BJ (cell line): Measurements from ENCODE around the gene DIPK1C. TPM values are rescaled to one million over a fixed set of nuclear protein-coding genes. Genes with fewer than 3 reads are reported as not detected.
"Not testable (repeated sequence)": the region's sequence is repeated elsewhere in the genome, so short reads cannot be mapped to it uniquely, and the experiment has no call there.

Experiments used
- CTCF ChIA-PET: fragments of 350-600 bp; formaldehyde crosslinking; extraction: SDS; loops from one replicate; lab custom pipeline; 2021; ENCODE audit warnings: antibody characterized with exemption, inconsistent platforms; lab: Yijun Ruan, JAX
- POLR2A ChIA-PET: fragments of 300-600 bp; sonication (Branson Sonifier 250); formaldehyde crosslinking; extraction: SDS; loops from one replicate; lab custom pipeline; 2021; ENCODE audit warnings: antibody characterized with exemption; lab: Charles Lee
- DNase-seq: peaks from one replicate; pipeline ENCODE4 v3.0.0-alpha.2; 2011; ENCODE audit warnings: low read depth
- H3K27me3 ChIP-seq: 2 replicates; pipeline ENCODE4 v1.6.0; 2011; ENCODE audit warnings: low read length; ENCODE audit not compliant: control insufficient read depth, insufficient read depth
- H3K36me3 ChIP-seq: 2 replicates; pipeline ENCODE4 v1.5.1; 2011; ENCODE audit warnings: low read length; ENCODE audit not compliant: control insufficient read depth, insufficient read depth
- H3K4me3 ChIP-seq: 2 replicates; pipeline ENCODE4 v1.5.1; 2011; ENCODE audit warnings: low read depth, mild to moderate bottlenecking, control low read depth, low read length
- polyA minus RNA-seq: library from RNA; depleted of rRNA, polyadenylated mRNA; stranded (reverse); fragments of >200 nt; gene quantifications from 2 replicates; pipeline ENCODE4 v1.2.3, GENCODE V29; 2011; rRNA and poly(A)+ RNA removed
- polyA plus RNA-seq: library from polyadenylated mRNA; depleted of rRNA; stranded (reverse); fragments of >200 nt; gene quantifications from 2 replicates; pipeline ENCODE4 v1.2.3, GENCODE V29; 2011; rRNA removed
- TF ChIP-seq, protein P1 (sequence below): IDR thresholded peaks from 2 replicates; pipeline ENCODE4 v1.5.1; 2011; ENCODE audit warnings: low read depth, mild to moderate bottlenecking, control low read depth, inconsistent platforms, low read length, moderate library complexity; ENCODE audit not compliant: insufficient read depth

DIPK1C gene
- polyA plus RNA-seq (not detected in 2 replicates), polyA minus RNA-seq (not detected in 2 replicates)

GRCh38 chr18:74457043-74457724 is at the start of gene DIPK1C:
DIPK1C (minus strand) TSS chr18:74457308; CDS start chr18:74457259, 49 bp downstream.
- no peaks in the 10 kb centered on the region for H3K36me3 ChIP-seq
- DNase-seq, result no peak
- ChIA-PET CTCF (no interaction called here), POLR2A (no interaction called here)
- H3K27me3 ChIP-seq, result peaks cover 23% of the 10 kb centered on the region
- H3K4me3 ChIP-seq, result no peak within 1 kb of the TSS
- TF ChIP-seq, protein P1, sequence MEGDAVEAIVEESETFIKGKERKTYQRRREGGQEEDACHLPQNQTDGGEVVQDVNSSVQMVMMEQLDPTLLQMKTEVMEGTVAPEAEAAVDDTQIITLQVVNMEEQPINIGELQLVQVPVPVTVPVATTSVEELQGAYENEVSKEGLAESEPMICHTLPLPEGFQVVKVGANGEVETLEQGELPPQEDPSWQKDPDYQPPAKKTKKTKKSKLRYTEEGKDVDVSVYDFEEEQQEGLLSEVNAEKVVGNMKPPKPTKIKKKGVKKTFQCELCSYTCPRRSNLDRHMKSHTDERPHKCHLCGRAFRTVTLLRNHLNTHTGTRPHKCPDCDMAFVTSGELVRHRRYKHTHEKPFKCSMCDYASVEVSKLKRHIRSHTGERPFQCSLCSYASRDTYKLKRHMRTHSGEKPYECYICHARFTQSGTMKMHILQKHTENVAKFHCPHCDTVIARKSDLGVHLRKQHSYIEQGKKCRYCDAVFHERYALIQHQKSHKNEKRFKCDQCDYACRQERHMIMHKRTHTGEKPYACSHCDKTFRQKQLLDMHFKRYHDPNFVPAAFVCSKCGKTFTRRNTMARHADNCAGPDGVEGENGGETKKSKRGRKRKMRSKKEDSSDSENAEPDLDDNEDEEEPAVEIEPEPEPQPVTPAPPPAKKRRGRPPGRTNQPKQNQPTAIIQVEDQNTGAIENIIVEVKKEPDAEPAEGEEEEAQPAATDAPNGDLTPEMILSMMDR, result no peak

- POLR2A ChIA-PET, result no interaction called here
- TF ChIP-seq, protein P1, result no peak
- no peak for DNase-seq
- Histone ChIP-seq H3K36me3 (peaks cover 20% of the 10 kb centered on the region), H3K4me3 (no peak overlapping the region), H3K27me3 (no peaks in the 10 kb centered on the region)
- CTCF ChIA-PET, result no interaction called here
These were observed 49.5 kb upstream of the DIPK1C start for GRCh38 chr18:74506448-74507084.

GRCh38 chr18:74505776-74506175 is 48.7 kb upstream of the DIPK1C start:
- TF ChIP-seq, protein P1, result no peak
- CTCF ChIA-PET, result interaction anchor here (1.1 kb wide), 1 partner anchor 46 kb away, joined by 3 read pairs; no protein-coding TSS in a partner anchor

GRCh38 chr18:74503137-74503536 is 46.0 kb upstream of the DIPK1C start:
- CTCF ChIA-PET, result no interaction called here
- H3K27me3 ChIP-seq, result no peaks in the 10 kb centered on the region
- no peak for DNase-seq
- peaks cover 12% of the 10 kb centered on the region for H3K36me3 ChIP-seq
- H3K4me3 ChIP-seq, result no peak overlapping the region
- POLR2A ChIA-PET, result no interaction called here
- TF ChIP-seq, protein P1, result no peak

More at GRCh38 chr18:74505776-74506175, 48.7 kb upstream of the DIPK1C start:
- H3K4me3 ChIP-seq, result no peak overlapping the region
- H3K27me3 ChIP-seq, result no peaks in the 10 kb centered on the region
- peaks cover 20% of the 10 kb centered on the region for H3K36me3 ChIP-seq
- no peak for DNase-seq
- POLR2A ChIA-PET, result no interaction called here

GRCh38 chr18:74501386-74501785 is 44.3 kb upstream of the DIPK1C start:
- no peak for DNase-seq
- no peak overlapping the region for H3K4me3 ChIP-seq
- peaks cover 8% of the 10 kb centered on the region for H3K36me3 ChIP-seq
- ChIA-PET POLR2A (no interaction called here), CTCF (no interaction called here)
- no peaks in the 10 kb centered on the region for H3K27me3 ChIP-seq
- TF ChIP-seq, protein P1, result no peak

GRCh38 chr18:74500774-74501173 is 43.7 kb upstream of the DIPK1C start:
- POLR2A ChIA-PET, H3K36me3 ChIP-seq, H3K27me3 ChIP-seq, CTCF ChIA-PET, H3K4me3 ChIP-seq, DNase-seq: not testable (repeated sequence)
